T-cell (primary cell): ENCODE measurements around the gene MRGPRF. TPM values are rescaled to one million over a fixed set of nuclear protein-coding genes. Genes with fewer than 3 reads are reported as not detected.

Experiments used
- ATAC-seq, 4 experiments: fragments of 200-7000 bp in 3 of 4; fragments of 150-1000 bp in 1 of 4; cut with Tn5 transposase; replicated peaks in 1 of 4; 1 replicate in 3 of 4; 2 replicates in 1 of 4; pipeline ENCODE4 v1.10.0; 2021; ENCODE audit warnings: moderate library complexity in 3 of 4, mild to moderate bottlenecking in 2 of 4, moderate number of reproducible peaks in 1 of 4
- CTCF ChIA-PET, 2 donors: fragments of 300-600 bp; sonication (Branson Sonifier 250); formaldehyde crosslinking; loops; one replicate each; lab custom pipeline; 2022; ENCODE audit warnings: antibody characterized with exemption in 2 of 2; lab: Charles Lee
- POLR2A ChIA-PET, 2 donors: fragments of 300-600 bp; sonication (Branson Sonifier 250); formaldehyde crosslinking; loops; one replicate each; lab custom pipeline; 2022; ENCODE audit warnings: antibody characterized with exemption in 2 of 2; lab: Charles Lee
- DNase-seq, 35 experiments: peaks; one replicate each; pipeline versions ENCODE4 v3.0.0 to v3.0.0-alpha.2; 2013 to 2023
- H3K27ac ChIP-seq: one replicate; pipeline ENCODE4 v1.5.1; 2013; ENCODE audit warnings: low read length
- H3K27me3 ChIP-seq, 2 experiments: replicated peaks in 1 of 2; 1 replicate in 1 of 2; 2 replicates in 1 of 2; pipeline versions ENCODE4 v1.6.1 to v1.7.0; 2013; ENCODE audit warnings: low read length in 1 of 2, mixed read lengths in 1 of 2; ENCODE audit not compliant: control insufficient read depth in 2 of 2, insufficient read depth in 2 of 2; ENCODE audit errors: extremely low read depth in 1 of 2
- H3K36me3 ChIP-seq, 2 donors: 1 replicate in 1 of 2; 2 replicates in 1 of 2; pipeline versions ENCODE4 v1.6.1 to v1.7.0; 2013; ENCODE audit warnings: low read length in 1 of 2; ENCODE audit not compliant: control insufficient read depth in 2 of 2, insufficient read depth in 1 of 2; ENCODE audit errors: extremely low read depth in 1 of 2
- H3K4me1 ChIP-seq, 2 experiments: 1 replicate in 1 of 2; 2 replicates in 1 of 2; pipeline versions ENCODE4 v1.6.1 to v1.7.0; 2013; ENCODE audit warnings: low read length in 2 of 2, mixed read lengths in 1 of 2; ENCODE audit not compliant: insufficient read depth in 2 of 2, control insufficient read depth in 1 of 2; ENCODE audit errors: extremely low read depth in 1 of 2
- H3K4me3 ChIP-seq, 2 donors: 1 replicate in 1 of 2; 2 replicates in 1 of 2; pipeline versions ENCODE4 v1.5.1 to v1.7.0; 2013; ENCODE audit warnings: mild to moderate bottlenecking in 2 of 2, low read length in 1 of 2, moderate library complexity in 1 of 2; ENCODE audit not compliant: control insufficient read depth in 1 of 2; ENCODE audit errors: extremely low read depth in 1 of 2
- H3K9me3 ChIP-seq: 2 replicates; pipeline ENCODE4 v1.7.0; 2013
- H3K27ac Mint-ChIP-seq, 2 donors: one replicate each; pipeline ENCODE4 v1.8.0; 2020 to 2021; ENCODE audit warnings: mild to moderate bottlenecking in 2 of 2, mixed read lengths in 2 of 2
- H3K27me3 Mint-ChIP-seq, 2 donors: one replicate each; pipeline ENCODE4 v1.8.0; 2021 to 2022; ENCODE audit warnings: mixed read lengths in 2 of 2
- H3K36me3 Mint-ChIP-seq: one replicate; pipeline ENCODE4 v1.8.0; 2021; ENCODE audit warnings: mixed read lengths
- H3K4me1 Mint-ChIP-seq, 3 donors: one replicate each; pipeline ENCODE4 v1.8.0; 2020 to 2022; ENCODE audit warnings: mixed read lengths in 3 of 3, mild to moderate bottlenecking in 1 of 3
- H3K4me3 Mint-ChIP-seq, 3 donors: one replicate each; pipeline ENCODE4 v1.8.0; 2020 to 2022; ENCODE audit warnings: mild to moderate bottlenecking in 3 of 3, mixed read lengths in 3 of 3, moderate library complexity in 3 of 3
- H3K9me3 Mint-ChIP-seq, 3 donors: one replicate each; pipeline ENCODE4 v1.8.0; 2020 to 2022; ENCODE audit warnings: mixed read lengths in 3 of 3
- WGBS: methylation state at CpG from one replicate; pipeline ENCODE4 v1.1.5; 2013; ENCODE audit warnings: missing lambda C conversion rate; ENCODE audit not compliant: insufficient coverage; 5-methylcytosine and 5-hydroxymethylcytosine counted together
- total RNA-seq, 35 experiments: library from RNA in 6 of 35; stranded (reverse) in 6 of 35; fragments of 120-200 nt in 1 of 35; gene quantifications; one replicate each; pipeline versions ENCODE4 v1.2.1 to v1.2.4 and lab custom pipeline; 2013 to 2026

Gene MRGPRF
- total RNA-seq, 5 donors from 2014 or later (not counting 1 experiment from before 2014, with no cell fraction given), result not detected

DNA sequence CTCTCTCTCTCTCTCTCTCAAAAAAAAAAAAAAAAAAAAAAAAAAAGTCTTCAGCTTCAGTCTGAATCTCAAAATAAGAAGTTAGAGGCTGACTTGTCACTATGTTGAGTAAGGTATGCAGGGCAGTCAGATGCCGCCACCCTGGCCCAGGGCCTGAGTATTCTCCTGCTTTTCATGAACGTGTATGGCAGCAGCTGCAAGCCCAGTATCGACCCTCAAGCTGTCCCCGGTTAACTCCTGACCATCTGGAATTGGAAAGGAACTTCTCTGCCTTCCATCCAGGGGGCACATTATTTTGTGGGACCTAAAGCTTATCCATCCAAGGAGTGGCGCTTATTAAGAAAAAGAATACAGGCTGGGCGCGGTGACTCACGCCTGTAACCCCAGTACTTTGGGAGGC lies 43.7 kb downstream of the MRGPRF start:
- Histone ChIP-seq H3K36me3 (no peaks in the 10 kb centered on the region), H3K27ac (no peak overlapping the region), H3K9me3 (no peaks in the 10 kb centered on the region), H3K4me1 (peaks cover 0 to 19% of the 10 kb centered on the region in 2 experiments), H3K4me3 (no peak overlapping the region), H3K27me3 (peaks cover 0 to 13% of the 10 kb centered on the region in 2 experiments)
- H3K4me3 Mint-ChIP-seq, result no peak overlapping the region
- peaks cover 8 to 27% (median 10%) of the 10 kb centered on the region in 3 donors for H3K4me1 Mint-ChIP-seq
- peaks cover 7 to 9% of the 10 kb centered on the region in 2 donors for H3K27me3 Mint-ChIP-seq
- DNase-seq (no peak), ATAC-seq (no peak)
- CTCF ChIA-PET, result interaction anchor here in 1 of 2 donors (0.6 kb wide), 1 partner anchor 160 kb away, joined by 6 read pairs; no protein-coding TSS in a partner anchor
- WGBS, result 83% methylated on average over 8 of the region's 8 CpGs
- no peaks in the 10 kb centered on the region for H3K9me3 Mint-ChIP-seq
- POLR2A ChIA-PET, result no interaction called here
- no peak overlapping the region for H3K27ac Mint-ChIP-seq
- H3K36me3 Mint-ChIP-seq, result peaks cover 3% of the 10 kb centered on the region

DNA sequence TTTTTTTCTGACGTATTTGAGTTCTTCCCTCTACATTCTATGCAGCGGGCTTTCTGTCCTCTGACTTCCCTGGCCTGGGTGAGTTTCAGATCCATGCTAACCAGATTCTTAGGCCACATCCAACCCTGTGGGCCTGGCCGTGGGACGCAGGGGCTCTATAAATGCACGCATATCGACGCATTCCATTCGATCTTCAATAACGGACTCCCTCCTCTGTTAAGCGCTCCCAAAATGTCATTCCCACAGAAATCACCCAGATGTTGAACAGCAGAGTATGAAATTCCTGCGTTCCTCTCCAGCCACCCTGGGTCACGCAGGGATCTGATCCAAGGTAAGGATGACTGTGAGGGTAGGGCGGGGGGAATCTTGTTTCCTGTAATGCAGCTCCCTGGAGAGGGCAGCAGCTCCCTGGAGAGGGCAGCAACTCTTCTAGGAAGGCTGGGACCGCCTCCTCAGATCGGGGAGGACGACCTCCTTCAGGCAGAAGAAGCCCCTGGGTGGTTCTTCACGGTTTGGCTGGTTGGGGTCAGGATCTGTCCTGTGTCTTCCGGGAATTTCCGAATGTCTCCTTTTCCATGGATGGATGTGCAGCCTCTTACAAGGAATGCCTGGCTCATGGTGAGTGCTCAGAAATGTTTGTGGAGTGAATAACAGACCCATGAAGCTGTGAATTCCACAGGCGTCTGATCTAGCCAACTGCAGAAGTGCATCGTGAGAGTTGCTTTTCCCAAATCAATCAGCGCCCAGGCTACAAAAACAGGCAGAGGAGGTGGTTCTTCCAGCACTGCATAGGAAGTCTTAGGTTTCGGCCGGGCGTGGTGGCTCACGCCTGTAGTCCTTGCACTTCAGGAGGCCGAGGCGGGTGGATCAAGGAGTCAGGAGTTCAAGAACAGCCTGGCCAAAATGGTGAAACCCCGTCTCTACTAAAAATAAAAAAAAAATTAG lies 44.5 kb downstream of the MRGPRF start:
- no peaks in the 10 kb centered on the region for H3K9me3 ChIP-seq
- no peak overlapping the region for H3K4me3 ChIP-seq
- ChIA-PET POLR2A (no interaction called here), CTCF (no interaction called here)
- peaks cover 8% of the 10 kb centered on the region for H3K36me3 Mint-ChIP-seq
- H3K4me1 ChIP-seq, result peaks cover 0 to 23% of the 10 kb centered on the region in 2 experiments
- no peak overlapping the region for H3K27ac ChIP-seq
- no peak for ATAC-seq
- peaks cover 10 to 35% (median 12%) of the 10 kb centered on the region in 3 donors for H3K4me1 Mint-ChIP-seq
- H3K4me3 Mint-ChIP-seq, result no peak overlapping the region
- H3K27me3 Mint-ChIP-seq, result peaks cover 7 to 9% of the 10 kb centered on the region in 2 donors
- WGBS, result 89% methylated on average over 21 of the region's 29 CpGs
- no peak overlapping the region for H3K27ac Mint-ChIP-seq
- no peaks in the 10 kb centered on the region for H3K9me3 Mint-ChIP-seq
- H3K36me3 ChIP-seq, result peaks cover 0 to 2% of the 10 kb centered on the region in 2 donors
- peaks cover 0 to 13% of the 10 kb centered on the region in 2 experiments for H3K27me3 ChIP-seq
- peak in 1 of 35 experiments; percentile 15 for DNase-seq

DNA sequence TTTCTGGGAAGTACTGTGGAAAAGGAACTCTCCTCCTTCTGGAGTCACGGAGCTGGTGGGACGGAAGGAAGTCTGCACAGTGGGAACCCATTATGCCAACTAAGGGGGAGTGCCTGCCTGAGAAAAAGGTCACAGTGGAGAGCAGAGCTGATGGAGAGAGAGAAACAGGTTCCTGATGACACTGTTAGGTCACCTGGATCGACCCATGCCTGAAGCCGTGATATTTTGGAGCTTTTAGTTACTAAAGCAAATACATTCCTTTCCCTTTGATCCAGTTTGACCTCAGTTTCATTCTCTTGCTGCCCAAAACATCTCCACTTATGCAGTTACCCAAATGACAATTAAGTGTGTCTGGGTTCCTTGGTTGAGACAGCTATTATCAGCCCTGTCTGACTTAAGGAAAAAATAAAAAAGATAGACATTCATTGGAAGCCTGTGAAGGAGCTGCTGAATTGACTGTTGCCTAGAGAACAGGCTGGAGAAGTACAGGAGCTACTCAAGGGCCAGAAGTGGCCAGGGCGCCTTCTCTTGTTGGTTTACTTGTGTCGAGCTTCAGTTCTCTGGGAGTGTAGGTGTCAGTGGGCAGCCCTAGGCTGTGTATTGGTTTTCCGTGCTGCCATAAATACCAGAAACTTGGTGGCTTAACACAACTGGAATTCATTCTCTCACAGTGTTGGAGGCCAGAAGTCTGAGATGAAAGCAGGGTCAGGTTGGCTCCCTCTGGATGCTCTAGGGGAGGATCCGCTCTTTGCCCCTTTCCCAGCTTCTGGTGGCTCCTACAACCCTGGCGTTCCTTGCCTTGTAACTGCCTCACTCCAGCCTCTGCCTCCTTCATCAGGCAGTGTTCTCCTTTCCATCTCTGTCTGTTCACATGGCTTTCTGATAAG lies 45.9 kb downstream of the MRGPRF start:
- Histone ChIP-seq H3K27me3 (peaks cover 0 to 13% of the 10 kb centered on the region in 2 experiments), H3K27ac (no peak overlapping the region), H3K9me3 (no peaks in the 10 kb centered on the region), H3K4me3 (no peak overlapping the region), H3K4me1 (peaks cover 0 to 37% of the 10 kb centered on the region in 2 experiments), H3K36me3 (peaks cover 0 to 2% of the 10 kb centered on the region in 2 donors)
- POLR2A ChIA-PET, result no interaction called here
- CTCF ChIA-PET, result no interaction called here
- Mint-ChIP-seq H3K9me3 (no peaks in the 10 kb centered on the region), H3K4me3 (no peak overlapping the region), H3K36me3 (peaks cover 8% of the 10 kb centered on the region), H3K27me3 (peaks cover 7 to 9% of the 10 kb centered on the region in 2 donors), H3K27ac (peak overlapping the region in 1 of 2 donors; percentile 25), H3K4me1 (peaks cover 19 to 44% (median 20%) of the 10 kb centered on the region in 3 donors)
- WGBS, result 94% methylated on average over 3 of the region's 9 CpGs
- ATAC-seq, result no peak
- DNase-seq, result peak in 1 of 35 experiments; percentile 1

DNA sequence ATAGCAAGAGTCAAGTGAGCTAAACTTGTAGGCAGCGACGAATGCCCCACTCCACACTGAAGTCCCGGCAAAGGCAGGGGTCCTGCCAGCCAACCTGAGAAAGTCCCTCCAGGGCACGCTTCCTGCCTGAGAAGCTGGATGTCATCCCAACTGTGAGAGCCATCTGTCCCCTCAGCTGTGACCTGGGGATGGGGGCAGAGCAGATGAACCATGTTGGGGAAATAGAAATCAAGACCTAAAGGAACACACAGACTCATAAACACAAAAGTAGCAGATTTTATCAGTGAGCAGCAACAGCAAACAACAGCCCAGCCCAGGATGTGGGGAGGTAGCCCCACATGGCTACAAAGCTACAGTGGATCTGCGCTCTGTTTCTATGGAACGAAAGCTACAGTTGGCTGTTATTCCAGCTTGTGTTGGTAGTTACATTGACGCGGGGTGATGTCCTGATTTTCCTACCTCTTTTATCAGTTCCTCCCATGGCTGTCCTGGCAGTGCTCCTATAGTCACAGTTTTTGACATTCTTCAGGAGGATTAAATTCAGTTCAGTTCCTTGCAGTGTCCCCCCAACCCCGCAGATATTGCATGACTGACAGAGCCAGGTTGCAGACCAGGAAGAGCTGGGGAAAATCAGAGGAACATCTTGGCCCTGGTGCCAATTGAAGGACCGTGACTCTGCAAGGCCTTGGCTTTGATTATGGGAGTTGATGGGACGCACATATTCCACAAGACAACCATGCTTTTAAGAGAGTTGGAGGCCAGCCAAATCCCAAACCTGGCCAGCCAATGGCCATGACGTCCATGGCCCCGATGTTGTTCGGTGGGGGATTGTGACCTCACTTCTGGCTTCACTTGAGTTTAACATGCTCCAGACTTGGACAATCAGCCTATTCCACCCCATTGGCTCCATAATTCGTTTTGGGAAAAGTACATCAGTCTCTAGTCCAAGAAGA lies 46.9 kb downstream of the MRGPRF start:
- POLR2A ChIA-PET, result interaction anchor here in 1 of 2 donors (0.6 to 0.7 kb wide), 2 partner anchors 83 to 133 kb away, joined by 3 to 5 read pairs; no protein-coding TSS in a partner anchor
- peak in 12 of 35 experiments; percentile 4 to 36 (median 13) for DNase-seq
- Histone ChIP-seq H3K9me3 (no peaks in the 10 kb centered on the region), H3K36me3 (peaks cover 0 to 2% of the 10 kb centered on the region in 2 donors), H3K4me1 (peaks cover 0 to 40% of the 10 kb centered on the region in 2 experiments), H3K27ac (peak overlapping the region; percentile 37), H3K27me3 (peaks cover 0 to 17% of the 10 kb centered on the region in 2 experiments), H3K4me3 (no peak overlapping the region)
- CTCF ChIA-PET, result no interaction called here
- H3K4me1 Mint-ChIP-seq, result peaks cover 19 to 47% (median 20%) of the 10 kb centered on the region in 3 donors
- no peaks in the 10 kb centered on the region for H3K9me3 Mint-ChIP-seq
- 80% methylated on average over 6 of the region's 15 CpGs for WGBS
- H3K36me3 Mint-ChIP-seq, result peaks cover 8% of the 10 kb centered on the region
- peak overlapping the region; percentile 77 to 96 for H3K27ac Mint-ChIP-seq
- H3K27me3 Mint-ChIP-seq, result peaks cover 4% of the 10 kb centered on the region in 2 donors
- H3K4me3 Mint-ChIP-seq, result peak overlapping the region in 2 of 3 donors; percentile 28 to 33
- ATAC-seq, result peak; percentile 54 to 84 (median 73)

DNA sequence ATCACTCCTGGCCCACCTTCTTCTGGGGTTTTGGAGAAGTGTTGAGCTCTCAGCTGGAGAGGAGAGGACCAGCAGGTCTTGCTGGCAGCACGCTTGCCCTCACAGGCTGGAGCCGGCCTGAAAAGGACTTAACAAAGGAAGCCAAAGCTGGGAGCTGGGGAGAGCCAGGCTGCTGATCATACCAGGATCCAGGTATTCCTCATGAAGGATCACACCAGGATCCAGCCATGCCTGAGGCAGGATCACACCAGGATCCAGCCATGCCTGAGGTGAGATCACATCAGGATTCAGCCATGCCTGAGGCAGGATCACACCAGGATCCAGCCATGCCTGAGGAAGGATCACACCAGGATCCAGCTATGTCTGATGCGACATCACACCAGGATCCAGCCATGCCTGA lies 49.3 kb downstream of the MRGPRF start:
- Histone ChIP-seq H3K9me3 (no peaks in the 10 kb centered on the region), H3K36me3 (peaks cover 0 to 2% of the 10 kb centered on the region in 2 donors), H3K27me3 (peaks cover 0 to 18% of the 10 kb centered on the region in 2 experiments), H3K4me1 (peaks cover 0 to 40% of the 10 kb centered on the region in 2 experiments), H3K27ac (no peak overlapping the region), H3K4me3 (no peak overlapping the region)
- Mint-ChIP-seq H3K4me1 (peaks cover 19 to 47% (median 20%) of the 10 kb centered on the region in 3 donors), H3K4me3 (peak overlapping the region in 1 of 3 donors; percentile 63), H3K36me3 (peaks cover 8% of the 10 kb centered on the region), H3K9me3 (no peaks in the 10 kb centered on the region), H3K27me3 (peaks cover 4% of the 10 kb centered on the region in 2 donors), H3K27ac (peak overlapping the region; percentile 4 to 92)
- ATAC-seq, result no peak
- CTCF ChIA-PET, result no interaction called here
- POLR2A ChIA-PET, result no interaction called here
- DNase-seq, result peak in 1 of 35 experiments; percentile 12
- WGBS, result 85% methylated on average over 3 of the region's 3 CpGs
